CD4-positive, CD25-positive, alpha-beta regulatory T cell (primary cell): Measurements from ENCODE around the gene AIRE. TPM values are rescaled to one million over a fixed set of nuclear protein-coding genes. Genes with fewer than 3 reads are reported as not detected.
"Not testable (repeated sequence)": the region's sequence is repeated elsewhere in the genome, so short reads cannot be mapped to it uniquely, and the experiment has no call there.

Source experiments
- ATAC-seq, 2 donors: fragments of 150-1000 bp; cut with Tn5 transposase; one replicate each; pipeline ENCODE4 v1.10.0; 2021; ENCODE audit warnings: low read depth in 2 of 2, moderate number of reproducible peaks in 2 of 2, moderate library complexity in 1 of 2
- DNase-seq, 3 donors: peaks; one replicate each; pipeline versions ENCODE4 v3.0.0 to v3.0.0-alpha.2; 2012 to 2022; ENCODE audit warnings: mixed read lengths in 1 of 3
- H3K27ac ChIP-seq: one replicate; pipeline ENCODE4 v1.7.0; 2013; ENCODE audit warnings: mild to moderate bottlenecking, low read length; ENCODE audit not compliant: insufficient read depth, poor library complexity, severe bottlenecking
- H3K27me3 ChIP-seq: one replicate; pipeline ENCODE4 v1.7.0; 2013; ENCODE audit warnings: low read length; ENCODE audit not compliant: control insufficient read depth, insufficient read depth
- H3K36me3 ChIP-seq: one replicate; pipeline ENCODE4 v1.7.0; 2013; ENCODE audit warnings: mild to moderate bottlenecking, low read length, moderate library complexity; ENCODE audit not compliant: control insufficient read depth, insufficient read depth
- H3K4me1 ChIP-seq: 2 replicates; pipeline ENCODE4 v1.7.0; 2013; ENCODE audit warnings: mild to moderate bottlenecking, low read length; ENCODE audit not compliant: insufficient read depth, control insufficient read depth, poor library complexity, severe bottlenecking
- H3K4me3 ChIP-seq: one replicate; pipeline ENCODE4 v1.7.0; 2013; ENCODE audit warnings: low read depth, mild to moderate bottlenecking, low read length, moderate library complexity
- H3K9me3 ChIP-seq, 2 experiments: 1 replicate in 1 of 2; 2 replicates in 1 of 2; pipeline ENCODE4 v1.7.0; 2013; ENCODE audit warnings: low read length in 2 of 2, mild to moderate bottlenecking in 1 of 2, moderate library complexity in 1 of 2; ENCODE audit not compliant: control insufficient read depth in 2 of 2
- H3K27ac Mint-ChIP-seq, 3 donors: one replicate each; pipeline ENCODE4 v1.8.0; 2020 to 2022; ENCODE audit warnings: mild to moderate bottlenecking in 3 of 3, mixed read lengths in 3 of 3, moderate library complexity in 2 of 3
- H3K27me3 Mint-ChIP-seq: one replicate; pipeline ENCODE4 v1.8.0; 2022; ENCODE audit warnings: mild to moderate bottlenecking, mixed read lengths
- H3K36me3 Mint-ChIP-seq: one replicate; pipeline ENCODE4 v1.8.0; 2020; ENCODE audit warnings: mixed read lengths
- H3K4me1 Mint-ChIP-seq, 4 donors: one replicate each; pipeline ENCODE4 v1.8.0; 2020 to 2022; ENCODE audit warnings: mixed read lengths in 4 of 4, mild to moderate bottlenecking in 1 of 4
- H3K4me3 Mint-ChIP-seq, 4 donors: one replicate each; pipeline ENCODE4 v1.8.0; 2020 to 2022; ENCODE audit warnings: mild to moderate bottlenecking in 4 of 4, mixed read lengths in 4 of 4, moderate library complexity in 3 of 4
- H3K9me3 Mint-ChIP-seq, 7 donors: one replicate each; pipeline ENCODE4 v1.8.0; 2020 to 2022; ENCODE audit warnings: mixed read lengths in 7 of 7, mild to moderate bottlenecking in 3 of 7, moderate library complexity in 2 of 7
- polyA plus RNA-seq, 4 donors: library from polyadenylated mRNA; unstranded; fragments of 300-500 nt; fragmentation: Illumina TruSeq; gene quantifications; one replicate each; pipeline ENCODE4 v1.2.3, GENCODE V29; 2021
- total RNA-seq: library from RNA; stranded (reverse); gene quantifications from one replicate; pipeline ENCODE4 v1.2.3, GENCODE V29; 2022

Gene AIRE
- total RNA-seq (0.39 TPM), polyA plus RNA-seq (1 to 10 TPM in 1 of 4 donors, under 1 TPM in 3; 0.07 to 2.0 (median 0.33) TPM)

DNA sequence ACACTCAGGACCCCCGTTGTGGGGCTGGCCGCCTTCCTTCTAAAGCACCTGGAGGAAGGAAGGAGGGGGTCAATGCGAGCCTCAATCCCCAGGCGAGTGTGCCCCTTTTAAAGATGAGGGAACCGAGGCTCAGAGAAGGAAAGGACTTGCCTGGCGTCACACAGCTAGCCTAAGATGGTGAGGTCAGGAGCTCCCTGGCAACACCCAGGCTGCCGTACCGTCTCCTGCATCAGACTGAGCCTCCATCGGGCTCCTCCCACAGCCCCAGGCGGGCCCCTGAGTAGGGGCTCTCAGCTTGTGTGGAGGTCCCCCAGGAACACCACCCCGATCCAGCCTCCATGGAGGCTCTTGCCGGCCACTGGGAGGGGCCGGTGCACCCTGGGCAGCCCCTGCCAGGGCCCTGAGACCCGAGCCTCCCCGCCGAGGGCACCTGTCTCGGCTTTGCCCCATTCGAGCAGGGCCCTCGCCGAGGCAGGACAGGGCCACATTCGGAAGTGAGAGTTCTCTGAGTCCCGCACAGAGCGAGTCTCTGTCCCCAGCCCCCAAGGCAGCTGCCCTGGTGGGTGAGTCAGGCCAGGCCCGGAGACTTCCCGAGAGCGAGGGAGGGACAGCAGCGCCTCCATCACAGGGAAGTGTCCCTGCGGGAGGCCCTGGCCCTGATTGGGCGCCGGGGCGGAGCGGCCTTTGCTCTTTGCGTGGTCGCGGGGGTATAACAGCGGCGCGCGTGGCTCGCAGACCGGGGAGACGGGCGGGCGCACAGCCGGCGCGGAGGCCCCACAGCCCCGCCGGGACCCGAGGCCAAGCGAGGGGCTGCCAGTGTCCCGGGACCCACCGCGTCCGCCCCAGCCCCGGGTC, at the start of gene AIRE:
Gene AIRE (plus strand): TSS at position 739 of the 855 bp plus-strand sequence. CDS start 131 bp downstream, outside the sequence.
- Mint-ChIP-seq H3K36me3 (no peaks in the 10 kb centered on the region), H3K27me3 (peaks cover 5% of the 10 kb centered on the region), H3K27ac (no peak within 1 kb of the TSS), H3K4me1 (peaks cover 0 to 7% (median 2%) of the 10 kb centered on the region in 4 donors), H3K9me3 (no peaks in the 10 kb centered on the region), H3K4me3 (peak within 1 kb of the TSS in 1 of 4 donors; percentile 69)
- ATAC-seq (no peak), DNase-seq (no peak)
- Histone ChIP-seq H3K9me3 (no peaks in the 10 kb centered on the region), H3K27me3 (no peaks in the 10 kb centered on the region), H3K36me3 (no peaks in the 10 kb centered on the region), H3K4me1 (no peaks in the 10 kb centered on the region), H3K27ac (no peak within 1 kb of the TSS), H3K4me3 (no peak within 1 kb of the TSS)

DNA sequence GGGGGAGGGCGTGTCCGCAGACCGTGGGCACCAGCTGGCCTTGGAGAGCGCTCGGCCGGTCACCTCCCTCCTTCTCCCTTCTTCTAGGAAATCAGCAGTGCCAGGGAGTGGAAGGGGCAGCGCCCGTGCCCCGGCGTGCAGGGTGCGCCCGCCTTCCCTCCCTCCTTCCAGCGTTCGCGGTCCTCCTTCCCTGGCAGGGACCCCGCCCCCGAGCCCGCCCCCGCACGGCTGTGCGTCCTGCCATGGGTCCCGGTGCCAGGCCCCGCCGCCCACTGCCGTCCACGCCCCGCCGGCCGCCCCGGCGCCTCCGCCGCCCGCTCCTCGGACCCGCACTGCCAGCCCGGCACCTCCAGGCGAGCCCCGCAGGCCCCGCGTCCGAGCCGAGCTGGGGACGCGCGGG, 45.3 kb upstream of the AIRE start:
- not testable (repeated sequence) for H3K27ac ChIP-seq, H3K4me3 Mint-ChIP-seq, H3K27ac Mint-ChIP-seq, H3K36me3 ChIP-seq, H3K4me3 ChIP-seq, ATAC-seq, DNase-seq, H3K36me3 Mint-ChIP-seq, H3K4me1 Mint-ChIP-seq, H3K9me3 Mint-ChIP-seq, H3K9me3 ChIP-seq, H3K27me3 ChIP-seq, H3K4me1 ChIP-seq, H3K27me3 Mint-ChIP-seq

DNA sequence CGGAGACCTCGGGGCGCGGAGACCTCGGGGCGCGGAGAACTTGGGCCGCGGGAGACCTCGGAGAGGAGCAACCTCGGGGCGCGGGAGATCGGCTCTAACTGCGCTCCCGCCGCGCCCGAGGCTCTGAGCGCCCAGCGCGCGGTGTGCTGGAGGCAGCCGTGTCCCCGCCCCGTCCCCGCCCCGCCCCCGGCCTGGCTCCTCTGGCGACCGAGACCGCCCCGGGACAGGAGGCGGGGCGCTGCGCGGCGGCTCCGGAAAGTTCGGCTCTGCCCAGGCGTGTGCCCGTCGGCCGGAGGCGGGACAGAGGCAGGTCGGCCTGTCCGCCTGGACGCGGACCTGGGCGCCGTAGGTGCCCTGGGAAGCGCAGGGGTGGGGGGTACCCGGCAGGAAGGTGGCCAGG, 44.8 kb upstream of the AIRE start, which contains the start of gene ICOSLG:
Gene ICOSLG (minus strand): TSS at position 102 of the 400 bp plus-strand sequence. CDS start 126 bp downstream, outside the sequence.
- H3K27me3 ChIP-seq, H3K27ac ChIP-seq, H3K4me3 ChIP-seq, H3K27me3 Mint-ChIP-seq, H3K36me3 ChIP-seq, DNase-seq, H3K9me3 Mint-ChIP-seq, H3K27ac Mint-ChIP-seq, H3K9me3 ChIP-seq, H3K4me1 Mint-ChIP-seq, H3K4me3 Mint-ChIP-seq, H3K36me3 Mint-ChIP-seq, H3K4me1 ChIP-seq: not testable (repeated sequence)
- ATAC-seq: peak; percentile 20 to 22

DNA sequence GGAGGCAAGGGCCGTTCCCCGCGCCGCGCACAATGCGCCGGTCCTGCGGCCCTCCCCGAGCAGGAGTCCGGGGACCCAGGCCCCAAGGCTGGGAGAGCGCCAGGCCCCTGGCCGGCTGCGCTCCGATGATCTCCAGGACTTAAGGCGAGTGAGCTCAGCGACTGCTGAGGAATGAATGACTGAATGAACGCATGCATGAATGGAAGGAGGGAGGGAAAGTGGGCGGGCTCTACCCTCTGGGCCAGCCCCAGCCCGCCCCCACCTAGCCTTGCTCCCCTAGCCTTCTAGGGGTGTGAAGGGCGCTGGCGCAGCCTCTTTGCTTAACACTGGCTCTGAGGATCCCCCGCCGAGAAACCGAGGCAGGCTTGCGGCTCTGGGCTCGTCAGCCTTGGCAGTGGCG, 44.4 kb upstream of the AIRE start:
- not testable (repeated sequence) for H3K27me3 Mint-ChIP-seq, H3K36me3 Mint-ChIP-seq, H3K27me3 ChIP-seq, H3K36me3 ChIP-seq, H3K4me1 Mint-ChIP-seq, H3K27ac Mint-ChIP-seq, H3K4me1 ChIP-seq, H3K4me3 ChIP-seq, H3K9me3 Mint-ChIP-seq, DNase-seq, H3K4me3 Mint-ChIP-seq, H3K9me3 ChIP-seq, H3K27ac ChIP-seq
- ATAC-seq: peak; percentile 38 to 41

DNA sequence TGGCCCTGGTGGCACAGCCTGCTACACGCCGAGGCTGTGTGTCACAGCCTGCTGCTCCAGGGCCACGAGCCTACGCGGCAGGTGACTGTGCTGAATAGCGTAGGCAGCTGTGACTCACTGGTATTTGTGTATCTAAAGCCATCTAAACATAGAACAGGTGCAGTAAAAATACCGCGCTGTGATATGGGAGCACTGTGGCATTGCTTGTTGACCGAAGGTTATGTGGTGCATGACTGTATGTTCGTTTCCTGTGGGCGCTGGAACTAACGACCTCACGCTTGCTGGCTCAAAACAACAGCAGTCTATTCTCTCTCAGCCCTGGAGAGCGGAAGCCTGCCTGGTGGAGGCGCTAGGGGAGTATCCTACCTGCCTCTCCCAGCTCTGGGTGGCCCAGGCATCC, 41.7 kb upstream of the AIRE start:
- H3K4me3 Mint-ChIP-seq, H3K4me1 ChIP-seq, H3K9me3 ChIP-seq, H3K9me3 Mint-ChIP-seq, H3K4me3 ChIP-seq, H3K4me1 Mint-ChIP-seq, H3K27me3 ChIP-seq, DNase-seq, H3K27me3 Mint-ChIP-seq, H3K36me3 ChIP-seq, H3K27ac Mint-ChIP-seq, H3K36me3 Mint-ChIP-seq, H3K27ac ChIP-seq: not testable (repeated sequence)
- ATAC-seq: peak; percentile 83 to 85

DNA sequence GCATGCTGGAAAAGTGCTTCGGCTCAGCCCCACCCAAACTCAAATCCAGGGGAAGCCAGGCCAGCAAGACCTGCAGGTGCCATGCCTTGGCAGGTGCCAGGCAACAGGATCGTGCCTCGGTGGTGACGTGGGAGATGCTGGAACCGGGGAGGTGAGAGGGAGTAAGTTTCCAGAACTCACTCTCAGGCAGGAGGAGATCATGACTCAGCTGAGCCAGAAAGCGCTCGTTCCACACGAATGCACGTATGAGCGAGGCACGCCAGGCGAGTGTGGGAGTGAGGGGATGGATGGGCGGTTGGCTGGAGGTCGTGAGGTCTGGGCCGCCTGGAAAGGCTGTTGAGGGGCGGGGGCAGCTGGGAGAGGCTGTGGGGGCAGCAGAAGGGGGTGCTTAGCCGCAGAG, 37.8 kb upstream of the AIRE start:
- not testable (repeated sequence) for H3K27me3 Mint-ChIP-seq, H3K36me3 Mint-ChIP-seq, H3K4me3 ChIP-seq, H3K27ac ChIP-seq, H3K4me1 ChIP-seq, DNase-seq, ATAC-seq, H3K9me3 Mint-ChIP-seq, H3K27ac Mint-ChIP-seq, H3K4me1 Mint-ChIP-seq, H3K36me3 ChIP-seq, H3K4me3 Mint-ChIP-seq, H3K27me3 ChIP-seq, H3K9me3 ChIP-seq

DNA sequence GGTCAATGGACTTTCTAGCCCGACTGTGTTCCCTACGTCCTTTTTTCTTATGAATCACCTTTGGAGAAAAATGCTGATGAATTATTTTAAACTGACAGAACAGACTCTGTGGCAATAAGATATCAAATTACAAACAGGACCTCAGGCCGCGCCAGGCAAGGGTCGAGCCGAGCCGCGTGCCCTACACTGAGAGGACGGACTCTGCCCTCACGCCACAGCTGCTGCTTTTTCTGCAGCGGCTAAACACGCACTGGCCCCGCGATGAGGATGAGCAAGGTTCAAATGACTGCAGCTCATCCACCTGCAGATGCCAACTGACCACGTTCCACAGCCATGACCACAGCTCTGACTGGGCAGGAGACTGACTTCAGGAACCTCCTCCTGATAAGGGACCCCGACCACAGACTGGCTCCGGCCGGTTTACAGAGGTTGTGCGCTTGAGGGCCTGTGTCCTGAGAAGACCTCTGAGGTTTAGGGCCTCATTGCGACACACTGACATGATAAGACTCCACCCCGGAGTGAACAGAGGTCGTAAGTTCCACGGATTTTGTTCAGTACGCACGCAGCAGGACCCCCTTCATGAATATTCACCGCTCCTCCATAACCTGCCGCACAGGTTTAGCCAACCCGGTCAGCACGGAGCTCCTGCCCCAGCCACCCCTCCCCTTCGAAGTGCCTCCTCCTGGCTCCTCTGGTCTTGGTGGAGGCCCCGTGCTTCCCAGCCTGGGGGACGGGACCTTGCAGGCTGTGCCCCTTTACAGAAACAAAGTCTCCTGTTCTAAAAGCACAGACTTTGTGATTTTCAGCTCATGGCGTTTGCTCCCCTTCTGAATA, 36.3 kb upstream of the AIRE start:
- not testable (repeated sequence) for H3K27ac Mint-ChIP-seq, H3K9me3 ChIP-seq, H3K27me3 ChIP-seq, H3K36me3 Mint-ChIP-seq, H3K4me3 Mint-ChIP-seq, H3K27me3 Mint-ChIP-seq, H3K36me3 ChIP-seq, H3K4me1 Mint-ChIP-seq, H3K27ac ChIP-seq, H3K4me1 ChIP-seq, ATAC-seq, H3K9me3 Mint-ChIP-seq, H3K4me3 ChIP-seq, DNase-seq
